ENCODE data around the gene FAM83C. TPM values are rescaled to one million over a fixed set of nuclear protein-coding genes. Genes with fewer than 3 reads are reported as not detected.

The FAM83C gene
- polyA plus RNA-seq, 1 of the 3 experiments (the other 2 are of a cell fraction): not detected

DNA sequence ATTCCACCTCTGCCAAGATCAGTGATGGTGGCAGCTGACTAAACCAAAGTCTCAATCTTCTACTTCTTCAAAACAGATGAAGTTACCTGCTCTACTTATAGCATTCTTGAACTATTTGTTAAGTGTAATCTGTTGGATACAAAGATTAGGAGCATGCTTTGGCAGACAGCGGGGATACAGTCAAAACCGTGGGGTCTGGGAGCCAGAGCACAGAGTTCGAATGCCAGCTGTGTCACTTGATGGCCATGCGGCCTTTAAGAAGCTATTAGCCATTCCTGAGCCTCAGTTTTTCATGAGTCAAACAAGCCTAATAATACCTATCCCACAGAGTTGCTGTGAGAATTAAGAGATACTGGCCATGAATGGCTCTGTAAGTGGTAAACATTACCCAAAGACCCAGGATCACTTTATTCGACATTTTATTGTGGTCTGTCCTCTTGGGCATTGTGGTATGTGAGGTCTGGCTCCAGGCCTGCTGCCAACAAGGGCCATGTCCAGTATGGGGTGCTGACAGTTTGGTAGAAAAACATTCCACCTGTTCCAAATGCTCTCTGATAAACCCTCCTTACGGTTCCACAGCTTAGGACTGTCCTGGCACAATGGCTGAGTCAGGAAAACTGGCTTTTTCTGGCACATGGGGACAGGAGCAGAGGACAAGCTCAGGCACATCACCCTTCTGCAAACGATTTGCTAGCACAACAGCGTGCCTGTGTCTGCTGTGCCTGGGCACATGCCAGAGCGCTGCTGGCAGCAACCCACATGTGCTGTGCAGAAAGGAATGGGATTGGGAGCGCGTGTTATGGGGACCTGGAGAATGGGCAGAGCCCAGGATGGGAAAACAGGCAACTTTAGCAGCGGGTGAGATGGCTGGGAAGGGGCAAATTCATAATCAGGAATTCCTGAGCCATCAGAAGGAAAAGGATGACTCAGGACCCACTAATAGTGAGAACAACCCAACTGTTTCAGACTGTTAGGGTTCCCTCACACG, 15.7 kb upstream of the FAM83C start:
- Histone ChIP-seq H4K20me1 (ENCODE audit: insufficient read depth) (no peaks in the 10 kb centered on the region), H3K27ac (ENCODE audit: low read depth in 2 of 2, low read length in 1 of 2) (peak overlapping the region; percentile 97), H3K79me2 (ENCODE audit: insufficient read depth) (no peaks in the 10 kb centered on the region), H3K4me3 (ENCODE audit: low read depth in 2 of 2, low read length in 1 of 2) (no peak overlapping the region), H3K27me3 (ENCODE audit: insufficient read depth) (no peaks in the 10 kb centered on the region), H3K9ac (peak overlapping the region; percentile 55), H3K36me3 (replicated peaks in 1 of 2; ENCODE audit: control insufficient read depth in 1 of 2, insufficient read depth in 2 of 2, low read length in 1 of 2) (no peaks in the 10 kb centered on the region), H2AFZ (ENCODE audit: low read depth) (no peak overlapping the region), H3K9me3 (no peaks in the 10 kb centered on the region), H3F3A (replicated peaks; ENCODE audit: insufficient read depth) (peaks cover 63% of the 10 kb centered on the region), H3K4me2 (peak overlapping the region; percentile 32), H3K4me1 (ENCODE audit: control insufficient read depth in 1 of 2, insufficient read depth in 2 of 2, low read depth in 1 of 2, low read length in 1 of 2) (peaks cover 30 to 63% of the 10 kb centered on the region in 2 experiments; a peak in 3 of 4 replicates), H3K9me2 (no peaks in the 10 kb centered on the region)
- peak; percentile 88 for TF ChIP-seq TCF12 (IDR thresholded peaks at IDR 0.05)
- TF ChIP-seq FOSL2 (IDR thresholded peaks at IDR 0.05; ENCODE audit: borderline replicate concordance, low read depth): peak; percentile 40; the same call in 1 of the 2 replicates
- TF ChIP-seq, protein P1, sequence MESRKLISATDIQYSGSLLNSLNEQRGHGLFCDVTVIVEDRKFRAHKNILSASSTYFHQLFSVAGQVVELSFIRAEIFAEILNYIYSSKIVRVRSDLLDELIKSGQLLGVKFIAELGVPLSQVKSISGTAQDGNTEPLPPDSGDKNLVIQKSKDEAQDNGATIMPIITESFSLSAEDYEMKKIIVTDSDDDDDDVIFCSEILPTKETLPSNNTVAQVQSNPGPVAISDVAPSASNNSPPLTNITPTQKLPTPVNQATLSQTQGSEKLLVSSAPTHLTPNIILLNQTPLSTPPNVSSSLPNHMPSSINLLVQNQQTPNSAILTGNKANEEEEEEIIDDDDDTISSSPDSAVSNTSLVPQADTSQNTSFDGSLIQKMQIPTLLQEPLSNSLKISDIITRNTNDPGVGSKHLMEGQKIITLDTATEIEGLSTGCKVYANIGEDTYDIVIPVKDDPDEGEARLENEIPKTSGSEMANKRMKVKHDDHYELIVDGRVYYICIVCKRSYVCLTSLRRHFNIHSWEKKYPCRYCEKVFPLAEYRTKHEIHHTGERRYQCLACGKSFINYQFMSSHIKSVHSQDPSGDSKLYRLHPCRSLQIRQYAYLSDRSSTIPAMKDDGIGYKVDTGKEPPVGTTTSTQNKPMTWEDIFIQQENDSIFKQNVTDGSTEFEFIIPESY (IDR thresholded peaks at IDR 0.05; ENCODE audit: borderline replicate concordance, low read depth): peak; percentile 56
- TF ChIP-seq POLR2AphosphoS5 (IDR thresholded peaks at IDR 0.05; ENCODE audit: low read depth, low read length): 0 out of 2 replicates have a peak, but pooled peaks have one; percentile 10
- TF ChIP-seq FOXM1 (IDR thresholded peaks at IDR 0.05; ENCODE audit: low read depth): 0 out of 2 replicates have a peak, but pooled peaks have one; percentile 58
- peak; percentile 73; the same call in 1 of the 2 replicates for TF ChIP-seq TEAD4 (IDR thresholded peaks at IDR 0.05; ENCODE audit: borderline replicate concordance, insufficient read depth)
- TF ChIP-seq MXI1 (IDR thresholded peaks at IDR 0.05; ENCODE audit: low read depth, low read length): peak; percentile 92
- TF ChIP-seq EP300 (IDR thresholded peaks at IDR 0.05; ENCODE audit: borderline replicate concordance in 1 of 2, low read depth in 1 of 2, low read length in 1 of 2): peak in 1 of 2 experiments; percentile 73; a peak in 2 of 4 replicates
- TF ChIP-seq, protein P2, sequence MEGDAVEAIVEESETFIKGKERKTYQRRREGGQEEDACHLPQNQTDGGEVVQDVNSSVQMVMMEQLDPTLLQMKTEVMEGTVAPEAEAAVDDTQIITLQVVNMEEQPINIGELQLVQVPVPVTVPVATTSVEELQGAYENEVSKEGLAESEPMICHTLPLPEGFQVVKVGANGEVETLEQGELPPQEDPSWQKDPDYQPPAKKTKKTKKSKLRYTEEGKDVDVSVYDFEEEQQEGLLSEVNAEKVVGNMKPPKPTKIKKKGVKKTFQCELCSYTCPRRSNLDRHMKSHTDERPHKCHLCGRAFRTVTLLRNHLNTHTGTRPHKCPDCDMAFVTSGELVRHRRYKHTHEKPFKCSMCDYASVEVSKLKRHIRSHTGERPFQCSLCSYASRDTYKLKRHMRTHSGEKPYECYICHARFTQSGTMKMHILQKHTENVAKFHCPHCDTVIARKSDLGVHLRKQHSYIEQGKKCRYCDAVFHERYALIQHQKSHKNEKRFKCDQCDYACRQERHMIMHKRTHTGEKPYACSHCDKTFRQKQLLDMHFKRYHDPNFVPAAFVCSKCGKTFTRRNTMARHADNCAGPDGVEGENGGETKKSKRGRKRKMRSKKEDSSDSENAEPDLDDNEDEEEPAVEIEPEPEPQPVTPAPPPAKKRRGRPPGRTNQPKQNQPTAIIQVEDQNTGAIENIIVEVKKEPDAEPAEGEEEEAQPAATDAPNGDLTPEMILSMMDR (IDR thresholded peaks at IDR 0.05): no peak
- TF ChIP-seq YY1 (IDR thresholded peaks at IDR 0.05; ENCODE audit: low read depth): no peak
- TF ChIP-seq, protein P3, sequence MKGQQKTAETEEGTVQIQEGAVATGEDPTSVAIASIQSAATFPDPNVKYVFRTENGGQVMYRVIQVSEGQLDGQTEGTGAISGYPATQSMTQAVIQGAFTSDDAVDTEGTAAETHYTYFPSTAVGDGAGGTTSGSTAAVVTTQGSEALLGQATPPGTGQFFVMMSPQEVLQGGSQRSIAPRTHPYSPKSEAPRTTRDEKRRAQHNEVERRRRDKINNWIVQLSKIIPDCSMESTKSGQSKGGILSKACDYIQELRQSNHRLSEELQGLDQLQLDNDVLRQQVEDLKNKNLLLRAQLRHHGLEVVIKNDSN (IDR thresholded peaks at IDR 0.05; ENCODE audit: borderline replicate concordance, low read depth): peak; percentile 33; the same call in 1 of the 2 replicates
- no peak for TF ChIP-seq GATA2 (CRISPR knock-in tag; IDR thresholded peaks at IDR 0.05)
- TF ChIP-seq, protein P4, sequence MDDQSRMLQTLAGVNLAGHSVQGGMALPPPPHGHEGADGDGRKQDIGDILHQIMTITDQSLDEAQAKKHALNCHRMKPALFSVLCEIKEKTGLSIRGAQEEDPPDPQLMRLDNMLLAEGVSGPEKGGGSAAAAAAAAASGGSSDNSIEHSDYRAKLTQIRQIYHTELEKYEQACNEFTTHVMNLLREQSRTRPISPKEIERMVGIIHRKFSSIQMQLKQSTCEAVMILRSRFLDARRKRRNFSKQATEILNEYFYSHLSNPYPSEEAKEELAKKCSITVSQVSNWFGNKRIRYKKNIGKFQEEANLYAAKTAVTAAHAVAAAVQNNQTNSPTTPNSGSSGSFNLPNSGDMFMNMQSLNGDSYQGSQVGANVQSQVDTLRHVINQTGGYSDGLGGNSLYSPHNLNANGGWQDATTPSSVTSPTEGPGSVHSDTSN (IDR thresholded peaks at IDR 0.05): peak; percentile 51
- peak; percentile 53; the same call in 1 of the 2 replicates for TF ChIP-seq RCOR1 (IDR thresholded peaks at IDR 0.05; ENCODE audit: low read length)
- TF ChIP-seq REST (IDR thresholded peaks at IDR 0.05; ENCODE audit: low read depth, low read length): peak; percentile 42; the same call in 1 of the 2 replicates
- no peak for TF ChIP-seq TAF1 (IDR thresholded peaks at IDR 0.05; ENCODE audit: borderline replicate concordance, low read depth, low read length)
- TF ChIP-seq JUND (IDR thresholded peaks at IDR 0.05): peak; percentile 54
- TF ChIP-seq, protein P5, sequence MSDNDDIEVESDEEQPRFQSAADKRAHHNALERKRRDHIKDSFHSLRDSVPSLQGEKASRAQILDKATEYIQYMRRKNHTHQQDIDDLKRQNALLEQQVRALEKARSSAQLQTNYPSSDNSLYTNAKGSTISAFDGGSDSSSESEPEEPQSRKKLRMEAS (IDR thresholded peaks at IDR 0.05; ENCODE audit: low read depth): peak; percentile 98
- peak; percentile 95 for TF ChIP-seq NFIC (IDR thresholded peaks at IDR 0.05; ENCODE audit: borderline replicate concordance)
- ChIA-PET CTCF (interaction anchor here (0.6 to 16.5 kb wide), 18 partner anchors 9 to 134 kb away, joined by 3 to 323 read pairs (median 4); partner anchors contain the start of genes EIF6, FAM83C, GDF5 and UQCC1), POLR2A (interaction anchor here (0.5 to 1.7 kb wide), 4 partner anchors 24 to 147 kb away, joined by 3 to 7 read pairs (median 4); partner anchors contain the start of gene CEP250)
- 40% methylated on average over 12 of the region's 13 CpGs for WGBS (ENCODE audit: low lambda C conversion rate)
- DNase-seq: no peak

Data from SK-N-SH (cell line).